Stimulated activated CD4-positive, alpha-beta T cell treated with anti-CD3 and anti-CD28 coated beads, TNF-alpha, amount 100 ng/mL, for 24 hours (primary cell): ENCODE data around the gene TFCP2L1.

Source experiments
- DNase-seq, 3 experiments: peaks; one replicate each; pipeline ENCODE4 v3.0.0-alpha.2; 2020; ENCODE audit warnings: low read depth in 3 of 3

Gene TFCP2L1

GRCh38 chr2:121197369-121198091 is 87.5 kb downstream of the TFCP2L1 start:
- no peak for DNase-seq

GRCh38 chr2:121196849-121197155 is 88.2 kb downstream of the TFCP2L1 start:
- no peak for DNase-seq

GRCh38 chr2:121196132-121196848 is 88.7 kb downstream of the TFCP2L1 start:
- no peak for DNase-seq

GRCh38 chr2:121195036-121195435 is 90.0 kb downstream of the TFCP2L1 start:
- no peak for DNase-seq

- no peak for DNase-seq
Observed at GRCh38 chr2:121194626-121195025, 90.4 kb downstream of the TFCP2L1 start.

- DNase-seq, result no peak
Observed at GRCh38 chr2:121193185-121193584, 91.8 kb downstream of the TFCP2L1 start.

- no peak for DNase-seq
Observed at GRCh38 chr2:121192576-121192975, 92.4 kb downstream of the TFCP2L1 start.

- DNase-seq, result no peak
Observed at GRCh38 chr2:121191191-121192170, 93.5 kb downstream of the TFCP2L1 start.

- no peak for DNase-seq
Observed at GRCh38 chr2:121189661-121190381, 95.2 kb downstream of the TFCP2L1 start.

GRCh38 chr2:121189011-121189410 is 96.0 kb downstream of the TFCP2L1 start:
- DNase-seq, result no peak

- DNase-seq, result no peak
Observed at GRCh38 chr2:121187982-121188411, 97.0 kb downstream of the TFCP2L1 start.

GRCh38 chr2:121187351-121187981 is 97.5 kb downstream of the TFCP2L1 start:
- no peak for DNase-seq

- no peak for DNase-seq
Observed at GRCh38 chr2:121186261-121186660, 98.7 kb downstream of the TFCP2L1 start.

- DNase-seq, result no peak
Observed at GRCh38 chr2:121185571-121186074, 99.4 kb downstream of the TFCP2L1 start.

- no peak for DNase-seq
Observed at GRCh38 chr2:121185111-121185510, 99.9 kb downstream of the TFCP2L1 start.

- no peak for DNase-seq
Observed at GRCh38 chr2:121184248-121184862, 100.6 kb downstream of the TFCP2L1 start.

- DNase-seq, result no peak
Observed at GRCh38 chr2:121182520-121182919, 102.5 kb downstream of the TFCP2L1 start.

- DNase-seq, result no peak
Observed at GRCh38 chr2:121179467-121179866, 105.5 kb downstream of the TFCP2L1 start.

- DNase-seq, result no peak
Observed at GRCh38 chr2:121178730-121179129, 106.3 kb downstream of the TFCP2L1 start.

- no peak for DNase-seq
Observed at GRCh38 chr2:121177896-121178295, 107.1 kb downstream of the TFCP2L1 start.
